NCI-H1436 treated with DMSO at 0.1 percent for 48 hours (cell line): ENCODE data around the gene RAD51B.
"Not testable (repeated sequence)": the region's sequence is repeated elsewhere in the genome, so short reads cannot be mapped to it uniquely, and the experiment has no call there.

ENCODE experiments used
- DNase-seq: peaks from one replicate; lab custom pipeline; 2025; lab: John Stamatoyannopoulos, UW

Gene RAD51B

DNA sequence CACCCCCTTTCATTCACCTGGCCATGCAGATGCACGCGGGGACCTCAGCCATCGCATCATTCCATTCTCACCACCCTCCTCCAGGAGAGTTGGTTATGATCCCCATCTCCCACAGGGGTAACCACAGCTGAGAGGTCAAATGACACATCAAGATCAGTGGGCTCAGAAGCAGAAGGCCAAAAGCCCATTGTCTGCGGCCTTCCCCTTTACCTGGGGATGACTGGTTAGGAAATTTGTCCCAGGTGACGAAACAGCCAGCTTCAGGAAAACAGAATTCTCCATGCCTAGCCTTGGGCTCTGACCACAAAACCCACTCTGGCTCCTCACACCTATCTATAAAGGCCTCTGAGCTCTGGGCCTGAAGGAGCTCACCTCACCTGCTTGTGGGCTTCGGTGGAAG, 937.2 kb downstream of the RAD51B start:
- DNase-seq: no peak

DNA sequence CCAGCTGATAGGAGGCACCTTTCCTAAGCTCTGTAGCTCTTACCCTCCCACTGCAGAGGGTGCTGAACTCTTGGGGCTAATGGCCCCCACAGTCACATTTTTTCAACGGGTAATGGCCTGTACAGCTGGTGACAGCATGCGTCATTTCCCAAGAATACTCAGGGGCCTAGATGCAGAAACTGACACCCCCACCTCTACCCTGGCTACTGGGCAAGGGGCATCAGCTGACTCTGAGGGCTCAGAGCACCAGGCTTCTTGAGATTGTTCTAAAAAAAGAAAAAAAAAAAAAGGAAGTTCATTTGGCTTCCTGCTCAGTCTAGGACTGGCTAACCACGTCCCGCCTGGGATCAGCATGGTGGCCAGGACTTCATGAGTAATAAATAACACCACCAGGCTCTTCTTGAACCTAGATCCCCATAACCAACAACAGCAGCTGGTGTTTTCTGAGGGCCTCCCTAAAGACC, 938.1 kb downstream of the RAD51B start:
- no peak for DNase-seq

DNA sequence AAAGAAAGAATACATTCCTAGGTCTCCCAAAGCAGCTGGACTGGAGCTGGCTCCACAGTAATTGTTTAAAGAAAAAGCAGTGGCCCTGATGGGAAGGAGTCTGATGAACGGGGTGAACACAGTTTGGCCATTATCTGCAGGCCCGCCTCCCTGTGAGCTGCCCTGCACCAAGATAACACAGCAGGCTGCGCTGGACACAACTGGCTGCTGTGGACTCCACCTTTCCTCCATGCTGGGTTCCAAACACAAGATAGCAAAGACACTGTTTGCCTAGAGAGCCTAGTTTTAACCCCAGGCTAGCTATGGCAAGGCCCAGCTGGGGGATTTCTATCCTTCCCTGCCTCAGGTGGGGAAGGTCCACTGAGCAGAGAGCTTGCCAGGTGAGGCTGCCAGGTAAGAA, 938.7 kb downstream of the RAD51B start:
- DNase-seq: no peak

DNA sequence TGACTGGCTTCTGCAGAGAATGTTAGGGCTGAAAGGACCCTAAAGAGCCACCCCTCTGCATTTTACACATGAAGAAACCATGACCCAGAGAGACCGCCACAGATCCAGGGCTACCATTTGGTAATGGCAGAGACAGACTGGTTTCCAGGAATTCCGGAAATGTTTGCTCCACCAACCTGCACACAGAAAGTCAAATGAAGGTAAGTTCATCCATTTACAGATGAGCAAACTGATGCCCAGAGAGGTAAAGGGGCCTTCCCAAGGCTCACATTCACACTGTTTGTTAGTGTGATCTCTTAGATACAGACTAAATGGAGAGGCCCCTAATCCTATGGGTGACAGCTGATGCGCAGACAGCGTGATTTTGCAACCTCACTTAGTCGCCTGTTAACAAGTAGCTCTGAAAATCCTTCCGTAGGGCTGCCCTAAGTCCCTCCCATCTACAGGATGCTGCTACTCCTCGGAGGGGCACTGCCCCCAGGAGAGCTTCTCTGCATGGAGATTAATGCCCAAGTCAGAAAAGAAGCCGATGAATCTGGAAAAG, 939.5 kb downstream of the RAD51B start:
- no peak for DNase-seq

DNA sequence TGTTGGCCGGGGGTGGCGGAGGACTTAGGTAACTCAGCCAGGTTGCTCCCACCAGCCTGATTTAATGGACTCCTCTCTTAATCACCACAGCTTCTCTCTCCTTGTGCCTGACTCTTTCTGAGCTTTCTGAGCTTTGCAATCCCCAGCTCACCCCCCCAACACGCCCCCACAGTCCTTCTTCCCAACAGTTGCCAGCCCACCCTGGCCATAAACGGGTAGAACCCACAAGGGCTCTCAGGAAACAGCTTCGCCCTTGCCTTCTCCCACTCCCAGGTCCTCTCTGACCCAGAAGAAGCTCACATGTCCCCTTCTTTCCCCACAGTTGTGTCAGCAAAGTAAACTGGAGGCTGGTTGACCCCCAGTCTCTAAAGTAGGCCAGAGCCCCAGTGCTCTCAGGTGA, 940.4 kb downstream of the RAD51B start:
- no peak for DNase-seq

DNA sequence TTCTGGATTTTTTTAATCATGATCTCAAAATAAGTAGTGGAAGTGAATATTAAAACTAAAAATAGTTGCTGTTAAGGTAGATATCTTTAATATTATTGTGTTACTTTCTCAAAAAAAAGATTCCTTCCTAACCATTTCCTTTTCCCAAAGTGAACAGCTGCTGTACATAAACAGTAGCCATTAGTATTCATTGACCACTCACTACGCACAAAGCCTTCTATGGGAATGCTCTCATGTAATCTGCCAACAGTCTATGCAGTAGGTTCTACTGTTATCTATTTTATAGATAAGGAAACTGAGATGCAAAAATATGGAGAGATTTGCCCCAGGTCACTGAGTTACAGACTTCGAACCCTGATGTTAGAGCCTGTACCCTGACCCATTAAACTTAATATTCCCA, 941.2 kb downstream of the RAD51B start:
- DNase-seq: no peak

DNA sequence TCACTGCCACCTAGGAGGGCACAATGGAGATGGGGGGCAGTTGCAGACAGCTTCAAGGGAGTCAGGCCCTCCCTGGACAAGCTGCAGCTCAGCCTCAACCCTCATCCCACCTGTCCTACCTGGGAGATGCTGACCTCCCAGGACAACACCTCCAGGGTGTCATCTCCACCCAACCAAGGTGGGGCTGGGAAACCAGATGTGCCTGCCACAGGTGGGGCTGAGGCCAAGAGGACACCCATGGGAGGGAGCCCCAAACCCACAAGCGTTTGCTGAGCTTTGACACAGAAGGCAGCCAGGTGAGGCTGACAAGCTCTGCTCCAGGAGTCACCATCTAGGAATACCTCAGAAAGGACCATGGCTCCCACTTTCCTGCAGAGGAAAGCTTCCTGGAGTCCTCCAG, 941.8 kb downstream of the RAD51B start:
- DNase-seq: no peak

DNA sequence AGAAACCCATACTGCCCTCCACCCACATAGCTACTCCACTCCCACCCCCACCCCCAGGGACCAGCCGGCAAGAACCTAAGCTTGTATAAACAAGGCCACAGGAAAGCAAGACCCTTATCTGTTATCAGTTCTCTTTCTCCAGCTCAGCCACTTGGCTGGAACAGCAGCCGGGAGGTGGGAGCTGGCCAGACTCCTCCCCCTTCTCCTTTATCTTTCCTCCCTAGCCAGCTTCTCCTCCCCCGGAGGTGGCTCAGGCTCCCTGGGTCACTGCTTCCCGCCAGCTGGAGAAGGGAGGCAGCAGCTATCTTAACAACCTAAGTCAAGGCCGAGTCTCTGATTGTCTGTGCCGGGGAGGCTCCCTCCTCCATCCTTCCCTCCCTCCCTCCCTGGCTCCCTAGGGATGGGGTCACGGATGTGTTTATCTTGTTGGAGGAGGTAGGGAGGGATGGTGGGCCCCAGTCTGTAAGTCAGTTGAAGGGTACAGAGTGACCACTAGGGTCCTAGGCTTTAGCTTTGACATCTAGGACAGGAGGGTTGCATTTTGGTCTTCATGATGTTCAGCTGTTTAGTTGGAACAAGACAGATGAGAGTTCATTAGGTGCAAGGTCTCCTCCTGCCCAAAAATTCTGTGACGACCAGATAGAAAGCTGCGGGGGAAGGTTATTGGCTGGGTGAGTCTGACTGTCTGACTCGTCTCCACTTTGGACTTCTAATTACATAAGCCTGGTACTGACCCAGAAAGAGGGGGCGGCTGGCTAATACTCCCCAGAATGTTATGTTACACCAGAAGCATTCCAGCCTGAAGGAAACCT, 943.6 kb downstream of the RAD51B start:
- no peak for DNase-seq

DNA sequence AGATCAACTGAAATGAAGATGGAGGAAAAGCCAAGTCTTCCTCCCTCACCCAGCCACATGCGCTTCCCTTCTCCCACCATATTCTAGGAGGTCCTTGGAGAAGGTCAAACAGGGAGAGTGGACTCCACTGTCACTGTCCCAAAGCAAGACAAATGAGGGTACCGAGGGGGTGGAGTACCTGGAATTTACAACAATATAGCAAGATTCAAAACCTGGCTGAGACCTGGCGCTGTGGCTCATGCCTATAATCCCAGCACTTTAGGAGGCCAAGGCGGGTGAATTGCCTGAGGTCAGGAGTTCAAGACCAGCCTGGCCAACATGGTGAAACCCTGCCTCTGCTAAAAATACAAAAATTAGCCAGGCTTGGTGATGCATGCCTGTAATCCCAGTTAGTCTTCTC, 944.3 kb downstream of the RAD51B start:
- not testable (repeated sequence) for DNase-seq

DNA sequence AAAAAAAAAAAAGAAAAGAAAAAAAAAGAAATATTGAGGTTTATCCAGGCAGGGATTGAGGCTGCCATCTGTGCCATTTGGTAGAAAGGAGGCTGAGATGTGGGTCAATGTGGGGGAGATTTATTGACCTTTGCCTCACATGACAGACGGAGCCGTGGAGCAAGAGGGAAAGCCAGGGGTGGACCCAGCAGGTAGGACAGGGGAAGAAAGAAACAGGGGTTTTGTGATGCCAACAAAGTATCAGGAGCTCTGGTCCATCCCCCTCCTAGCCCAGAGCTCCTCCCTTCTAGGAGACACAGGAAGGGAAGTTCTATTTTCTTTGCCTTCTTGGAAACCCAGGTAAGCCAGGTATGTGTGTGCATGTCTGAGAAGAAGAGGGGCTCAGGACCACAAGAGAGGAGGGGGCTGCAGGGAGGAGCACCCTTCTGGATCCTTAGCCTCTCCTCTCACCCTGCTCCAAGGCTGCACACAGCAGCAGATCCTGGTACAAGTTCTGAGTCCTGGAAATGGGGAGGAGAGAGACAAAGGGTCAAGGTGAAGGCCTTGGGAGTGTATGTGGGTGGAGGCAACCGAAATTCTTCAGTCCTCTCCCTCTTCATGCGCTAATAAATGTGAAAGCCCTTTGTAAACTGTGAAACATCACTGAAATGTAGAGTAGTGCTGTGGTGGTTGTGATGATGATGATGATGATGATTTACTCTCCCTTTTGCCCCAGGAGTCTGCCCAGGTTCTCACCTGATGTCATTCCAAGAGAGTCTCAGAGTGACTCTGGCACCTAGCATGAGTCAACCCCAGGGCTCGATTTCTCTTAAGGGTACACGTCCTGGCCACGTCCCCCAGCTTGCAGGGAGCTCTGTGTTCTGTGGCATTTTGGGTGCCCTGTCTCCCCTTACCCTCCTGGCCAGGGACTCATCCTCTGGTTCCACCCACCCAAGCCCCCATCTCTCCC, 947.0 kb downstream of the RAD51B start:
- no peak for DNase-seq

DNA sequence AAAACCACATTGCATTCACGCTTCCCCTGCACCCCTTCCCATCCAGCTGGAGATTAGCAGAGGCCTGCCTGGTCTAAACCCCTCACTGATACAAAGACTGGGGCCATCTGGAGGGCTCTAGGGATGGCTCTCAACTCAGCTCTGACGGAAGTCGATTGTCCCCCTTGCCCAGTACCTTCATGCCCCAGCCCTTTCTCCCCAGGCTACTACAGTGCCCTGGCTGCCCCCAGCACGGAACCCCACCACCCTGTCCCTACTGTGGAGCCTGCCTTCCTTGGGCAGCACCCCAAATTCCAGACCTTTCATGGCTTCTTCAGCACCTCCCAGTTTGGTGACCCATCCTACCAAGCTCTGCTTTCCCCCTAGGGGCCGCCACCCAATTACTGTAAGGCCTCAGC, 947.7 kb downstream of the RAD51B start:
- DNase-seq: no peak

DNA sequence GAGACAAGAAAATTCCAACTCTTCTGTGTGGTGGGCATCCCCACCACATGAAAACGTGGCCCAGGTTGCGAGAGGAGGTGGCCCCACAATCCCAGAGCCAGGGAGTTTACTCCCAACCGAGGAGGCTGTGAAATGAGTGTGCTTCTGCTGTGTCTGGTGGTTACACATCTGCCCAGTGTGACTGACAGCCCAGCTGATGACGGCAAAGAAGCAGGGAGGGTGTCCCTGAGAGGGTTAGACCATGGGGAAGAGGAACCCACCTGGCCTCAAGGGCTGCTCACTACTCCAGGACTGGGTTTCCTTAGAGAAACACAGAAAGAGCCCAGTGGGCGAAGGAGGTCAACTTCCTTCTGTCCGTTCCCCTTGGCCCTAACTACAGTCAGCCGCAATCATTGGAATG, 948.7 kb downstream of the RAD51B start:
- no peak for DNase-seq

DNA sequence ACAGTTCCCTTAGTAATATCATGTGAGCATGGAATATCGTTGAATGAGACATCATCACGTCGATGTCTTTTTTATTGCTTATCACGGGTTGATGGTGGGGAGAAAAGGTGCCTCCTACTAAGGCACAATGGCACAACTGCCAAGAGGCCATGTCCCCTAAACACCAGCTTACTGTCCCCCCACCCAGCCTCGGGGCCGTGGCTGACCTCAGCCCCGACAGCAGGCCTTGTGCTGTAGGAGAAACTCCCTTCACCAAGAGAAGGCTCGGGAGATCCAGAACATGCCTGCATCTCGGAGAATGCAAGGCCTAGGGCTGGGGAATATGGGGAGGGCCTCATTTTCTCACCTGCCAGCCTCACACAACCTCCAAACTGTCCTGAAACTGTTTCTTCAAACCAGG, 950.5 kb downstream of the RAD51B start:
- no peak for DNase-seq

DNA sequence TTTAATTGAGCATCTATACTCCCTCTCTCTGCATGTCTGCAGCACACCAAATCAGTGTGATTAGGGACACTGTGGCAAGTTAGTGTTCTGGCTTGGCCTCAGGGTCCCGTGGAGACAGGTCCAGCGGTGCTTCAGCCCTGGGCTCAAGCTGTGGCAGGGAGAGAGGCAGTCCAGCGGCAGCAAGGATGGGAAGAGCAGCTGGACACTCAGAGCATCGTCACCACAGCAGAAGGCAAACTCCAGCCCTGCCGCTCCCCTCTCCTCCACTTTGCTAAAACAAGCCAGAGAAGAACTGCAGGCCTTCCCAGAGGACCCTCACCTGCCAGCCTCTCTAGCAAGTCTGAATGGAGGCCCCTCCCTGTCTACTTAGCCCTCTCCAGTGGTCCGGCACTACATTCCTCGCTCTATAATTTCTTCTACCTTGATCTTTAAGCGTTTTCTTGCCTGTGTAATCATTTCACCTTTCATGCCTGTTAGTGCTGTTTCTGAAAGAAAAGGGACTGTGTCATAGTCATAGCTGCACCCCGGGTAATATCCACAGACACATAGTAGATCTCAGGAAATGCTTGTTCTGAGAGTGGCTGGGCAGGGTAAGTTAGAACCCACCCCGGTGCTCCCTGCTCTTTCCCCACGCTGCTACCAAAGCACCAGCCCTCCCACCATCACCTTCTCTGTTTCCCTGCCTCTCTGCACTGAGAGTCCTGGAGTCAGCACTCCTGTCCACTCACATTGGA, 951.1 kb downstream of the RAD51B start:
- DNase-seq: no peak

DNA sequence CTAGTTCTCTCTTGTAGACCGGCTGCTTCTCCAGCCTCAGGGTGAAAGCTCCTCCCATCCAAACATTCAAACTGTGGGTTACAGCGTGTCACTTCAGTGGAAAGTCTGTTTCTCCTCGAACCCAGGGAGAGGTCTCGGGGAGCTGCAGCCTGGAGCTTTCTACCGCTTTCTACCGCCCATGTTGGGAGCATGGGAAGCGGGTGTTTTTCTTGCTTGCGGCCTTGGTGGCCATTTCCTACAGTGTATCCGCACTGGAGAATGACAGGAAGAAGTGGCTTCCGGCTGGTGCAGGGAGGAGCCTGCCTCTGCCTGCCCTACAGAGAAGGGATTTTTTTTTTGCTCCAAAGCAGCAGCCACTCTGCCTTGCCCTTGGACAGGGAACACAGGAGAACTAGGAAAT, 952.1 kb downstream of the RAD51B start:
- DNase-seq: no peak

DNA sequence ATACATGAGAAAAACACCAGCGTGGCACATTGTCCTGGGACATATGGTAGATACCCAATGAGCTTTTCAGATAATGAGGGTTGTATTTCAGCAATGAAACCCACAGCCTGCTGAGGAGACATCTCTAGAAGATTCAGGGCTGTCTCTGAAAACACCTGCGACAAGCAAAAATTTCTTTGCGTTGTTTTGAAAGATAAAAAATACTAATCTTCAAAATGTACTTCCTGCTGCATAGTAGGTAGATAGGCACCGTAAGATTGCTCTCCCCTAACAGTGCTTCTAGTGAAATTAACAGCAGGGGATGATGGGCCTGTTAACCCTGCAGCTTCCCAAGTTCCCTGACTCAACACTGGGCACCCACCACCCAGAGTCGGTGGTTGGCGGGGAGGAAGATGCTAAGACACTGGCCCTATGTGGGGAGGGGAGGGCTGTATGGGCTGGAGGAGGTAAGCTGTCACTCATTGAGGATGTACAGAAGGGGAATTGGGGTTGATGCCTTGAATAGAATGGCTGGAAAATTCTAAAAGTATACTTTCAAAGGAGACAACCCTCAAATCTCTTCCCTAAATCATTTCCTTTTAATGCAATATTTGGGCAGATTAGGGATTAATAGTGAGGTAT, 953.3 kb downstream of the RAD51B start:
- no peak for DNase-seq

DNA sequence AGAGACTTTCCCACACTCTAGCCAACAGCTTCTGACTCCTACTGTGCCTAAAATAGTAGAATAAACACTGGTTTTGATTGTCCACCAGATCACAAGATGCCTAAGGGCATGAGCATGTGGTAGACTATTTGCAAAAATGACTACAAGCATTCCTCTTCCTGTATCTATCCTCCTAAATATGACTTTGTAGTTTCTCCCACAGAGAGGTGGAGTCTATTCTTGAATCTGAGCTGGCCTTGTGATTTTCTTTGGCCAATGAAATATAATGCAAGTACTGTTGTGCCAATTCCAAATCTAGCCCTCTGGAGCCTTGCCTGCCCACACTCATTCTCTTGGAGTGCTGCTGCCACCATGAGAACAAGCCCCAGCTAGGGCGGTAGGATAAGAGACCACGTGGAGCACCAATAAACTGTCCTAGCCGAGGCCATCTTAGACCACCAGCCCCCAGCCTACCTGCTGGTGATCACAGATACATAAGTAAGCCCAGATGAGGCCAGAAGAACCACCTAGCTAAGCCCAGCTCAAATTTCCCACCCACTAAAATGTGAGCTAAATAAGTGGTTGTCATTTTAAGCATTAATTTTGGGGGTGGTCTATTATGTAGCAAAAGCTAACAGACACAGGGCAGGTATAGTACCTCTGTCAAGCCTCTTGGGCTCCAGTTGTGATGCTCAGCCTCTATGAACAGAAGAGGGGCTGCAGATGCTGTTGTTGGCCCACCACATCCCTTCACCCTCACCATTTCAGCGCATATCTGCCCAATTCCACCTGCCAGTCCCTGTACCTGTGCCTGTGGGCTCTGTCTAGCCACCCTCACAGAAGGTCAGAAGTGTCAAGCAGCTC, 955.4 kb downstream of the RAD51B start:
- no peak for DNase-seq

DNA sequence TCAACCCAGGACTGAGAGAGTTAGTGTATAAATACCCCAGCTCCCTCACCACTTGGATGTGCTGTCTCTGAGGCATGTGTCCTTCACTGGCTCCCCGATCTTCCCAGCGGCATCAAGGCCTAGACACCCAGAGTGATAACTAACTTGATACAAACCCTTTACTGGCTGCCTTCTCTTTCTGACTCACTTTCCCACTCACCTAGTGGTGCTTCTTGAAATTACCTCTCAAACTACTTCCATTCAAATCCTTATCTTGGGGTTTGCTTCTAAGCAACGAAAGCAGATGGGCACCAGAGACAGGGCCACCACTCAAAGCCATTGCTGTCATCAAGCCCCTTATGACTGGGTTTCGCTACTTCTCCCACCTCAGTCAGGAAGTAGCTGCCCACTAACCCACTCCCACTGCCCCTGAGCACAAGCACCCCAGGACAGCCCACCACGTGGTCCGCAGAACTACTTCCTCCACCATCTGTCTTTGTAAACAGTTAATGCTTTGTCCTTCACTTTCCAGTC, 956.1 kb downstream of the RAD51B start:
- DNase-seq: no peak

DNA sequence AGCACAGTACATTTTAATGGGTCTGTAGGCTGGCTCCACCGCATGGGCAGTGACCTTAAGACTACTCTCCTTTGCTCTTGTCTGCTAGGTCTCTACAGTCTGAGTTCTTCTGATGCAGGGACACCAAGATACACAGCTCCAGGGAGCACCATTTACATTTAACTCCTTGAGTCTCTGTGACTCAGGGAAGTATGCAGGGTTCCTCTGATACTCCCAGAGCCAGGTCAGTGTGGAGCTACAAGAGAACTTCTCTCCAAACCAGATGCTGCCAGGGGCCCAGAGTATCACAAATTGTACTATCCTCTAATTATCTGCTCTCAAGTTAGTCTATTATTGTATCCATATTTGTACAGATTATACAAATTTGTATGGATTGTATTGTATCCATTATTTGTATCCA, 958.1 kb downstream of the RAD51B start:
- DNase-seq: no peak
